GM18951 (cell line): ENCODE data around the gene ANKRD65.
"Not testable (repeated sequence)": the region's sequence is repeated elsewhere in the genome, so short reads cannot be mapped to it uniquely, and the experiment has no call there.

Source experiments
- POLR2A ChIP-seq: IDR thresholded peaks from 4 replicates; pipeline ENCODE4 v1.6.1; 2011; ENCODE audit warnings: mild to moderate bottlenecking; ENCODE audit not compliant: insufficient read length, insufficient read depth; ENCODE audit errors: extremely low read depth
- in situ Hi-C: fragments of 300-500 bp; cut with MboI; formaldehyde crosslinking; loops from one replicate; pipeline ENCODE4 v1.12.0; 2022; ENCODE audit warnings: low sequenced_read_pairs, mixed read lengths, inconsistent platforms; ENCODE audit not compliant: unreplicated experiment

Gene ANKRD65

DNA sequence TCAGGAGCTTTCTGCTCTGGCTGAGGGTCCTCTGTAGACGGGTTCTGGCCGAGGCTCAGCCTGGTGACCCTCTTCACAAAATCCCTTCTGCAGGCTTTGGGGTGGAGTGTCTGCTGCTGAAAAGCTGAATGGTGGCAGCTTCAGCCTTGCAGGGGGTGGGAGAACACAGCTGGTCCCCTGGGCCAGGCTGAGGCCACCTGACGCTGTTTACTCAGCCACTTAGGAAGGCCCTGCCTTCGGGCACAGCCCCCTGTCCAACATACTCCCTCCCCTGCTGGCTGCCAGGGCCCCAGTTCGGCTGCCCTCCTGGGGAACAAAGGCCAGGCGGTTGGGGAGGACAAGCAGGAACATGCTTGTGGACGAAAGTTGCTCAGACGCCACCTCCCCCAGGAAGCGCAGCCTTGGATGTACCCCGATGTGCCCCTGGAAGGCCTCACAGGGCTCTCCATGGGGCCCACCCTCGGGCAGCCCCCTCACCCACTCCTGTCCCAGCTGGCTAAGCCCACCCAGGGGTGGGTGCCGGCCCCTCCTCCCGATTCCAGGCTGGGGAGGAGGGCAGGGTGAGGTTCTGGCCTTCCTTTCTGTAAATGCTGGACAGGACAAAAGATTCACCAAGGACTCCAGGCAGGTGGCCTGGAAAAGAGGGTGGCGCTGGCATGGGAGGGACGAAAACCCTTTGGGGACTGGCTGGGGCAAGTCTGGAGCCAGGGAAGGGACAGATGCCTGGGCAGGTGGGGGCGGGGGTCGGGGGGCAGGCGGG, at the start of gene ANKRD65:
Gene ANKRD65, minus strand, starts transcription at position 130 of the 760 bp plus-strand sequence. CDS start 271 bp downstream, outside the sequence.
- in situ Hi-C loops = no loop called here
- TF ChIP-seq POLR2A = no peak

DNA sequence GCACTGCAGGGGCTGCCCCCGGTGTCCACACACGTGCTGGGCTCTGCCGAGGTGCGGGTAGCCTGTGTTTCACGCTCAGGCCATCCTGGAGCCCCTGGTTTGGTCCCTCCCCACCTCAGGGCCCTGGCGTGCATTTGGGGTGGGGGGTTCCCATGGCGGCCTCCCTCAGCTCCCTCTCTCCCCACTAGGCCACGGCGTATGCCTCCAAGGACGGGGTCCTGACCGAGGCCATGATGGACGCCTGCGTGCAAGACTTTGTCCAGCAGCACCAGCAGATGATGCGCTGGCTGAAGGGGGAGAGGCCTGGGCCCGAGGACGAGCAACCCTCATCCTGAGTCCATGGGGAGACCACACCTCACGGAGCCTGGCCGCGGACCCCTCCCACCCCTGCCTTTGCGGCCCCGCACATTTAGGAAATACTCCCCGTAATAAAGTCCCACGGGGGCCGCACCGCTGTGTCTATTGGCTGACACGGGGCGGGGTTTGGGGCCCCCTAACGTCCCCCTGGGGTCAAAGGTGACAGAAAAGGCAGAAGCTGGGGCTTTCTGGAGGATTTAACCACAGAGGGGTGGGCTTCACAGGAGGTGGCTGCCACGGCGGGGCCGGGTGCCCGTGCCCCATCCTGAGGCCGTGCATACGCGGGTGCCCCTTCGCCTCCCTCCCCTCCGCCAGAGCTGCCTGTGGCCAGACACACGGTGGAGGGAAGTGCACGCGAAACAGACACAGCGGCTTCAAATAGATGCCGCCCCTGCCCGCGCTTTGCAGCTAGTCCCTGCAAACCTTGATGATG, 47.3 kb upstream of the ANKRD65 start:
- in situ Hi-C loops = not testable (repeated sequence)

DNA sequence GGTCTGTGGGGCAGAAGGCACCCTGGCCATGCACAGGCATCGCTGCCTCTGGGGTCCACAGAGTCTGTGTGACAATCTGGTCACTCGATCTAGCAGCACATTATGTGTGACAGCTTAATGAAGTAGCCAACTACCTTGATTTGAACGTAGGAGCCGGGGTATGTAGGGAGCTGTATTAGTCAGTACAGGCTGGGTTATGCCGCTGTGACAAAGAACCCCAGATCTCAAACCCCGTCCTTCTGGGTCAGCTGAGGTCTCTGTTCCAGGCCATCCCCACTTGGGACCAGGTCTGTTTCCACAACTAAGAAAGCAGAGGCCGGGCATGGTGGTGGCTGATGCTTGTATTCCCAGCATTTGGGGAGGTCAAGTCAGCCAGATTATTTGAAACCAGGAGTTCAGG, 42.2 kb upstream of the ANKRD65 start:
- no peak for TF ChIP-seq POLR2A
- in situ Hi-C loops = no loop called here

DNA sequence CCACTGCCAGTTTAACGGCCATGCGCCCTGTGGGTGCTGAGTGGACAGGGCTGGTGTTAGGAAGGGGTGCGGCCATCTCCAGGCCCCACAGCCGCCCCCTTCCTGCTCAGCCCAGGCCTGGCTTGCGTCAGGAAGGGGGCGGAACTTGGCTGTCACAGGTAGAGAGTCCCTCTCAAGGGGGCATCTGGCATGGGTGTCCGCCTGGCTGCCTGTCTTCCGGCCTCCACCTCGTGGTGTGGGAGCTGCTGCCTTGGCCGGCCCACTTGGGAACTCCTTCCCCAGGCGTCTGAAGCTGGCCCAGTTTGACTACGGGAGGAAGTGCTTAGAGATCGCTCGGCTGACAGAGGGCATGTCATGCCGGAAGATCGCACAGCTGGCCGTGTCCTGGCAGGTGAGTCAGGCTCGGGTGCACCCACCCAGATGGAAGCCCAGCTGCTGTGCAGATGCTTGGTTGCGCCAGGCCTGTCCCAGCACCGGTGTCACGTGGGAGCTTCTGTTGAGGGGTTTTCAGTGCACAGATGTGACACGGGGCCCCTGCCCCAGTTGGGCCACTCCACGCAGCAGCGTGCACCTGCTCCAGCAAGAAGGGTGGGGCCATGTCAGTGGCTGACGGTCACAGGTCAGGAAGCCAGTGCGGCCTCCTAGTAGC, 41.4 kb upstream of the ANKRD65 start:
- TF ChIP-seq POLR2A = no peak
- in situ Hi-C loops = no loop called here

DNA sequence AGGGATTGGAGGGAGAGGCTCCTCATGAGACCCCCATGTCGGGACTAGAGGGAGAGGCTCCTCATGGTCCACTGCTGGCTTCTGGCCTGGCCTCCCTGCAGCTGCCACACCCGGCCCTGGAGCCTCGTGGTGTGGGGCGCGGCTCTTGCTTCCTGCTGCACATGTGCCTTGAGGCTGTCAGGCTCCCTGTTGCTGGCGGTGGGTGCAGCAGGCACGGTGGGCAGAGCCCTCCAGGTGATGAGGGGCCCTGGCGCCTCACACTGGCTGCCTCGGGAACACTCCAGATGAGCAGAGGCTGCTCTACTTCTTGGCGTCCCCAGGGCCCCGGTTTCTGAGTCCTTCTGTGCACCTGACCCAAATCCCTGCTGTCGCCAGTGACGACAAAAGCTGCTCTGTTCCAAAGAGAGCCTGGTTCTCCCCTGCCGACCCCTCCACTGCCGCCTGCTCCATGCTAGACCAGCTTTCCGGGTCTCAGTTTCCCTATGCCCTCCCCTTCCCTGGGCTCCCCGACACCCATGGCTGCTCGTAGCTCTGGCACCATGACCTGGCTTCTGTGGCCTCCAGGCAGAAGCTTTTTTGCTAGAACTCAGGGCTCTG, 40.7 kb upstream of the ANKRD65 start:
- no peak for TF ChIP-seq POLR2A
- in situ Hi-C loops = no loop called here

DNA sequence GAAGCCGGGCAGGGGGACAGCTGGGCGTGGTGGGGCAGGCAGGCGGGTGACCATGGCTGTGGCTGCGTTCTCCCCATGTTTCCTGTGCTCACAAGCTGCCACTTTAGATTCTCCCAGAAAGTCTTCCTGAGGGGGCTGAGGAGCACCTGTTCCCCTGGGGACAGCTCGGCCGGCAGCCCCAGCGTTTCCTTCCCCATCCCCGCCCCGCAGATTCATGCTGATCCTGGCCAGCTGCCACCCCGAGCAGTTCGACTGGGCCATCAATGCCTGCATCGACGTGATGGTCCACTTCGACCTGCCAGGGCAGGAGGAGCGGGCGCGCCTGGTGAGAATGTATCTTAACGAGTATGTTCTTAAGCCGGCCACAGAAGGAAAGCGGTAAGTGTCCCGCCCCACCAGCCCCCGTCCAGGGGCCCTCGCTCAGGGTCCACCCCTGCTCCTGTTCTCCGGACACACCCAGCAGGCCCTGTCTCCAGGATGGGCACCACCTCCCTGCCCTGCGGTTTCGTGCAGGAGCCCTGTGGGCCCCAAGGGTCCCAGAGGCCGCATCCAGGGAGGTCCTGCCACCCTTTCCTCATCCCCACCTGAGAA, 39.6 kb upstream of the ANKRD65 start:
- in situ Hi-C loops = no loop called here

DNA sequence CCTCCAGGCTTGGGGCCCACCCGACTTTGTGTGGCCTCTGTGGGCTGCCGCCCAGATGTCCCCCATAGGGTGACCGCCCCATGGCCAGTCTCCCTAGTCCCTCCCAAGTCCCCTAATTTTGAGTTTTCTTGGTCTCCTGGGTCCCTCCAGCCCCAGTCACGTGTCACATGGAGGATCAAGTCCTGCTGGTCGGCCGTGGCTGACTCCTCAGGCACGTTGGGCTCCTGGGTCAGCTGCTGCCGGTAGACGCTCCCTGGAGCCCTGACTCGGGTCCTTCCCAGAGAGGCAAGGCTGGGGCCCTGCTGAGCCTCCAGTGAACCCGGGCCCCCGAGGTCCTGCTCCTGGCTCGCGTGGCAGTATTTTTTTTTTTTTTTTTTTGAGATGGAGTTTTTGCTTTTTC, 38.6 kb upstream of the ANKRD65 start:
- in situ Hi-C loops = not testable (repeated sequence)

More for the DNA sequence above, 39.6 kb upstream of the ANKRD65 start:
- TF ChIP-seq POLR2A = no peak

DNA sequence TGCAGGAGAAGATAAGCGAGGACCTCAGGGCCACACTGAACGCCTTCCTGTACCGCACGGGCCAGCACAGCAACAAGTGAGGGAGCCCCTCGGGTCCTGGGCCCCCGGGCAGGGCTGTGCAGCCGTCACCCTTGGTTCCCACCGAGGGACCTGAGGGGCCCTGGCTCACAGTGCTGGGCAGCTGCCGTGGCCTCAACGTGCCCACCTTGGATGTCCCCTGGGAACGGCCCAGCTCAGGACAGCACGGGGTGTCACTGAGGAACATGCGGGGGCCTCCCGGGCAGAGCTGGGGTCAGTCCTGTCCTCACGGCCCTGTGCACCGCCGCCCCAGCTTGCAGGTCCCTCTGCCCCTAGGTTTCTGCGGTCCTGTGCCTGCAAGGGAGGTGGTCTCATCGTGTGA, 38.1 kb upstream of the ANKRD65 start:
- in situ Hi-C loops = not testable (repeated sequence)

DNA sequence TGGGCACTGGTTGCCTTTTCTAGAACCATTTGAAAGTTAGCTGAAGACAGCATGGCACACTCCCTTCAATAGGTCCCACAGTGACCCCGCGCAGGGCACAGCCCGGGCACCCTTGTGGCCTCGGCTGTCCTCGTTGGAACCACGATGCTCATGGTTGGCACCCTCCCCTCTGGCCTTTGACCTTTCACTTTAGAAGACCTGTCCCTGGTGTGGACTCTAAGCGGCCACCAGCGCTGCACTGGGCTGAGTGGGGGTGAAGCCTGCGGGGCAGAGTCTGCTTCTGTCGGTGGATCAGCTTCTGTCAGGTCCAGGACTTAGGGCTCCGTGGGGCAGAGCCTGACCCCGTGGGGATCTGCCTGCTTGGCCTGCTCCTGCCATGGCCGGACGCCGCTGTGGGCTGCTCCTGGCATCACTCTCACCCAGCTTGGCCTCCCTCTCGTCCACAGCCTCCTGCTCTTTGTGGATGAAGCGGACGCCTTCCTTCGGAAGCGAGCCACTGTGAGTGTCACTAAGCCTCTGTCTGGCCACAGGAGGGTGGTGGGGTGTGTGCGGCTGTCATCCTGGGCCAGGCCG, 35.7 kb upstream of the ANKRD65 start:
- in situ Hi-C loops = not testable (repeated sequence)

DNA sequence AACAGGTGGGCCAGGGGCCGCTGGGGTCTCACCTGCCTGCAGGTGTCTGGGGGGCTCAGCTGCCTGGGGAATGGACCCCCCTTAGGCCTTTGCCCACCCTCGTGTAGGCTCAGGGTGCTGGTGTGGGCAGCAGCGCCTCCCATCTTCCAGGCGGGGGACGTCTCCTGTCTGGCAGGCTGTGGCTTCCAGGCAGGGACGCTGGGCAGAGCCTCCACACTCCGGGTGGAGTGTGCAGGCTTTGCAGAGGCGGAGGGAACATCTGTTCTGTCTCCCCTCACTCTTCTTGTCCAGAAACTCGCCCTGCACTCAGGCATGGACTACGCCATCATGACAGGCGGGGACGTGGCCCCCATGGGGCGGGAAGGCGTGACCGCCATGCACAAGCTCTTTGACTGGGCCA, 34.9 kb upstream of the ANKRD65 start:
- in situ Hi-C loops = not testable (repeated sequence)

DNA sequence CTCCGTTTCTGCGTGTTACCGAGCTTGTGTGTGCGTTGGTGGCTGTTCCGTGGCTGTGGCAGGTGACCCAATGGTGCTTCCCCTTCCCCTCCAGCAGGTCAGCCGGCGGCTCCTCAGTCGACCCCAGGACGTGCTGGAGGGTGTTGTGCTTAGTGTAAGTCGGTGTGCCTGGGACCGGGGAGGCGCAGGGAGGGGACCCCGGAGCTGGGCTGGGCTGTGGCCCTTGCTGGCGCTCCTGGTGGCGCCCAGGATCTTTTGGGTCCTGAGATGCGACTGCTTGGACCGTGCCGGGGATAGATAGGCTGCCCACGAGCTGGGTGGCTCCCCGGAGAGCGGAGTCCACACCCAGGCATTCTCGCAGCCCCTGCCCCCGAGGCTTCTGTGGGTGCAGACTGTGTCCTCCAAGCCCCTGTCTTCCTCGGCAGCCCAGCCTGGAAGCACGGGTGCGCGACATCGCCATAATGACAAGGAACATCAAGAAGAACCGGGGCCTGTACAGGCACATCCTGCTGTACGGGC, 34.3 kb upstream of the ANKRD65 start:
- TF ChIP-seq POLR2A = no peak
- in situ Hi-C loops = no loop called here

DNA sequence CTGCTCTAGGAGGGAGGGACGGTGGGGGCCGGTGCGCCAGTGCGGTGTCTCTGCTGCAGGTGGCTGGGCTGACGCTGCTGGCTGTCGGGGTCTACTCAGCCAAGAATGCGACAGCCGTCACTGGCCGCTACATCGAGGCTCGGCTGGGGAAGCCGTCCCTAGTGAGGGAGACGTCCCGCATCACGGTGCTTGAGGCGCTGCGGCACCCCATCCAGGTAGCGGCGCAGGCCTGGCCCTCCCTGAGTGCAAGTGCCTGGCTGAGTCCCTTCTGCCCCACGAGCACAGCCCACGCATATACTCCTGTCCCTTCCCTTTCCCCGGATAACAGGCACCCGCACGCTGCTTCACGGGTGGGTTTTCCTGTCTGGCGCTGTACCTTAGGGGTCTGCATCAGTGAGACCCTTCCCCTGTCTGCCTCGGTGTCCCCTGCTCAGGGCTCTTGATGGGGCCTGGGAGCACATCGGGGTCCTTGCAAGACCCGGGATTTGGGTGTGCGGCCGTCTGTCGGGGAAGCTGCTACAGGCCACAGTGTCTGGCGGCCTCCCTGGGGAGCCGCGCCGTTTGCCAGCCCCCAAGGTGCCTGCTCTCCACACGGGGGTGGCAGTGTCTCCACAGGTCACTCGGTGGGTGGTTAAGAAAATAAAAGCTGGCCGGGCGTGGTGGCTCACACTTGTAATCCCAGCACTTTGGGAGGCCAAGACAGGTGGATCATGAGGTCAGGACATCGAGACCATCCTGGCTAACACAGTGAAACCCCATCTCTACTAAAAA, 33.4 kb upstream of the ANKRD65 start:
- in situ Hi-C loops = not testable (repeated sequence)
